ENCODE measurements around the gene EPB41L2. TPM values are rescaled to one million over a fixed set of nuclear protein-coding genes. Genes with fewer than 3 reads are reported as not detected.

EPB41L2 gene
- total RNA-seq, 4 donors from 2014 or later, result 60.1 to 87.2 (median 67.4) TPM

DNA sequence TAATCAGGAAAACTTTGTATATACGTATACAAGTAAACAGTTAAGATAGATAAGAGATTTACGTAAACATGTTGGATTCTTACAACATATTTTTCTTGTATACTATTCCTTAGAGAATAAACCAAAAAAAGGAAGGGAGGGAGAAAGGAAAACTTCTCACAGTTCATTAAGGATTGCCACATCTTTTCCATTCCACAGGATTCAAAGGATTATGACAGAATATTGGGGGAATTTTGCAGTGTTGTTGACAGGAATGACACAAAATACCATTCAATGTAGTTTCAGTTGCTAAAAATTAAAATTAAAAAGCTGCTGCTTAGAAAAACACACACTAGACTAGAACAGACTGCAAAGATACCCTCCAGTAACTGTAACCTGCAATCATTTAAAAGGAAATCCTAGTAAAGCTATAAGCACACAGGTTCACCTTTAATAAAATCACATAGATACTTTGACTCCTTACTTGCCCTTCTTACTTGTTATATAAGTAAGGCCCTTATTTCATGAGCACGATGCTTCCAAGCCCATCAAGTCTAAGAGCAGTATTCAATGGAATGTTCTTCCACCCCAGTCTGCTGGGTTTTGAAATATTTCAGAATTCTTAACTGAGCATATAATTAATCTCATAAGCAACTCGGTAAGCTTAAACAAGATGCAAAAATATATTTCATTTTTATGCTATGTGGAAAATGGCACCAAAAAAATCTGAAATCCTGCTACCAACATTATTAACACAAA lies 128.0 kb downstream of the EPB41L2 start:
- Histone ChIP-seq H3K27me3 (no peaks in the 10 kb centered on the region), H3K27ac (replicated peaks in 1 of 4) (peak overlapping the region in 1 of 4 donors; percentile 13), H3K36me3 (no peaks in the 10 kb centered on the region), H3K4me3 (no peak overlapping the region), H3K4me1 (peaks cover 0 to 36% (median 25%) of the 10 kb centered on the region in 4 donors), H3K9me3 (no peaks in the 10 kb centered on the region)
- WGBS, result 47% methylated on average over 4 of the region's 4 CpGs
- TF ChIP-seq POLR2A (IDR thresholded peaks at IDR 0.05; ENCODE audit: low read depth), result no peak
- intact Hi-C loops (cut with DNase I), result no loop called here
- DNase-seq (ENCODE audit: extremely low spot score), result no peak

DNA sequence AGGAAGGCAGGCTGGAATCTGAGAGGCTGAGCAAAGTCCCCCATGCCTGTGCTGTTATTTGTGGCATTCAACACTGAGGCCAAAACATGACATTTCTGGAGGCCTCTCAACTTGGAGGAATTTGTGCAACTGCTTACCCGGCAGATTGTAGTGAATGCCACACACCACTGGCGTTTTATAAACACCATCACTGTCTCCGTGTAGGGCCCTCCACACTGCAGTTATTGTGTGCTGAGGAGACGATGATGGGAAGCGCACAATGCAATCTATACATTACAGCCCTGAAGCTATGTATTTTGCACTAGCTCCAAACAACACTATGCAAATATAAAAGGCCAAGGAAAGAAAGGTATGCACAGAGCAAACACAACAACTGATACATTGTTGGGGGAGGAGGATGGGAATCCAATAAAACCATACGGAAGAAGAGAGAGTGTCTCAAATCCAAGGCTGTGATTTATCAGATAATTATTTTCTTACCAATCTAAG lies 129.3 kb downstream of the EPB41L2 start:
- Histone ChIP-seq H3K36me3 (no peaks in the 10 kb centered on the region), H3K9me3 (no peaks in the 10 kb centered on the region), H3K4me1 (peaks cover 6 to 41% (median 35%) of the 10 kb centered on the region in 4 donors), H3K27ac (replicated peaks in 1 of 4) (peak overlapping the region in 1 of 4 donors; percentile 5), H3K4me3 (no peak overlapping the region), H3K27me3 (no peaks in the 10 kb centered on the region)
- intact Hi-C loops (cut with DNase I), result no loop called here
- no peak for DNase-seq (ENCODE audit: extremely low spot score)
- 62% methylated on average over 6 of the region's 6 CpGs for WGBS
- TF ChIP-seq, protein P1, sequence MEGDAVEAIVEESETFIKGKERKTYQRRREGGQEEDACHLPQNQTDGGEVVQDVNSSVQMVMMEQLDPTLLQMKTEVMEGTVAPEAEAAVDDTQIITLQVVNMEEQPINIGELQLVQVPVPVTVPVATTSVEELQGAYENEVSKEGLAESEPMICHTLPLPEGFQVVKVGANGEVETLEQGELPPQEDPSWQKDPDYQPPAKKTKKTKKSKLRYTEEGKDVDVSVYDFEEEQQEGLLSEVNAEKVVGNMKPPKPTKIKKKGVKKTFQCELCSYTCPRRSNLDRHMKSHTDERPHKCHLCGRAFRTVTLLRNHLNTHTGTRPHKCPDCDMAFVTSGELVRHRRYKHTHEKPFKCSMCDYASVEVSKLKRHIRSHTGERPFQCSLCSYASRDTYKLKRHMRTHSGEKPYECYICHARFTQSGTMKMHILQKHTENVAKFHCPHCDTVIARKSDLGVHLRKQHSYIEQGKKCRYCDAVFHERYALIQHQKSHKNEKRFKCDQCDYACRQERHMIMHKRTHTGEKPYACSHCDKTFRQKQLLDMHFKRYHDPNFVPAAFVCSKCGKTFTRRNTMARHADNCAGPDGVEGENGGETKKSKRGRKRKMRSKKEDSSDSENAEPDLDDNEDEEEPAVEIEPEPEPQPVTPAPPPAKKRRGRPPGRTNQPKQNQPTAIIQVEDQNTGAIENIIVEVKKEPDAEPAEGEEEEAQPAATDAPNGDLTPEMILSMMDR (IDR thresholded peaks at IDR 0.05), result no peak
- TF ChIP-seq POLR2AphosphoS5 (IDR thresholded peaks at IDR 0.05), result no peak
- no peak for TF ChIP-seq EP300 (IDR thresholded peaks at IDR 0.05)
- no peak for TF ChIP-seq POLR2A (IDR thresholded peaks at IDR 0.05; ENCODE audit: low read depth)

DNA sequence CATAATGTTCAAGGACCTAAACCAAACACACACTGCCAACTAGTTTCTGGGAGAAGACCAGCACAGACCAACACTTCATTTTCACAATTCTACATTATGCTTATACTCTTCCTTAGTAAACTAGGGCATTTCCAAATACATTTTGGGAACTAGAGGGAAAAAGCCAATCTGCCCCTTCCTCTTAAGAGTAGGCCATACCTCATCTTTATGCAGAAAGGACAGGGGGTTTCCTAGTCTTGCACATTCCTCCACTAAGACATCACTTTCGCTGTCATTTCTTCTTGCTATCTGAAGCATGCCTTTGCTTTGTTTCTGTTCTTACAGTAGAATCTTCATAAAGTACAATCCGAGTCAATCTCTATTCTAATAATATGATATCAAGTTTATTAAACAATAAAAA lies 130.1 kb downstream of the EPB41L2 start:
- H3K27me3 ChIP-seq, result no peaks in the 10 kb centered on the region
- H3K27ac ChIP-seq (replicated peaks in 1 of 4), result peak overlapping the region in 2 of 4 donors; percentile 6 to 9
- H3K4me3 ChIP-seq, result no peak overlapping the region
- TF ChIP-seq POLR2AphosphoS5 (IDR thresholded peaks at IDR 0.05) (no peak), EP300 (IDR thresholded peaks at IDR 0.05) (no peak), POLR2A (IDR thresholded peaks at IDR 0.05; ENCODE audit: low read depth) (no peak)
- TF ChIP-seq, protein P1 (IDR thresholded peaks at IDR 0.05), result no peak
- WGBS, result 87% methylated on average over 2 of the region's 2 CpGs
- intact Hi-C loops (cut with DNase I), result no loop called here
- H3K9me3 ChIP-seq, result no peaks in the 10 kb centered on the region
- no peaks in the 10 kb centered on the region for H3K36me3 ChIP-seq
- DNase-seq (ENCODE audit: extremely low spot score), result no peak
- H3K4me1 ChIP-seq, result peaks cover 9 to 41% (median 37%) of the 10 kb centered on the region in 4 donors

DNA sequence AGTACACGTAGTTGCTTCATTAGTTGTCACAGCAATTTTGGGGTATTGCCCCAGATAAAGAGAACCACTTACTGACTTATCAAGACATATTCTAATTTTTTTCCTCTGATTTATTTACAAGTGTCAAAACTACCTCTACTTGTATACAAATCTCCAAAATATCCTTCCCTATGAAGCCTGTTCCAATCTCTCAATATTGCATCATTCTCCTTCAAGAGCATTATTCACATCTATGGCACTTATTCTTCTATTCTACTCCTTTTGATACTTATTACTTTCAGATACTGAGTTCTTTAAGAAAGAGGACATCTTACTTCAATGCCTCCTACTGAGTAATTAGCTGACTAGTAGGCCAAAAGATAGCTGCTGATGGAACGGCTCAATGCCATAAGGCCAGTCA lies 130.6 kb downstream of the EPB41L2 start:
- no peak for DNase-seq (ENCODE audit: extremely low spot score)
- H3K27me3 ChIP-seq, result no peaks in the 10 kb centered on the region
- H3K36me3 ChIP-seq, result no peaks in the 10 kb centered on the region
- 89% methylated on average over 2 of the region's 2 CpGs for WGBS
- intact Hi-C loops (cut with DNase I), result no loop called here
- no peak overlapping the region for H3K4me3 ChIP-seq
- peaks cover 9 to 44% (median 37%) of the 10 kb centered on the region in 4 donors for H3K4me1 ChIP-seq
- TF ChIP-seq POLR2A (IDR thresholded peaks at IDR 0.05; ENCODE audit: low read depth), result no peak
- TF ChIP-seq EP300 (IDR thresholded peaks at IDR 0.05), result no peak
- TF ChIP-seq, protein P1 (IDR thresholded peaks at IDR 0.05), result no peak
- TF ChIP-seq POLR2AphosphoS5 (IDR thresholded peaks at IDR 0.05), result no peak
- H3K27ac ChIP-seq (replicated peaks in 1 of 4), result peak overlapping the region in 1 of 4 donors; percentile 9
- no peaks in the 10 kb centered on the region for H3K9me3 ChIP-seq

DNA sequence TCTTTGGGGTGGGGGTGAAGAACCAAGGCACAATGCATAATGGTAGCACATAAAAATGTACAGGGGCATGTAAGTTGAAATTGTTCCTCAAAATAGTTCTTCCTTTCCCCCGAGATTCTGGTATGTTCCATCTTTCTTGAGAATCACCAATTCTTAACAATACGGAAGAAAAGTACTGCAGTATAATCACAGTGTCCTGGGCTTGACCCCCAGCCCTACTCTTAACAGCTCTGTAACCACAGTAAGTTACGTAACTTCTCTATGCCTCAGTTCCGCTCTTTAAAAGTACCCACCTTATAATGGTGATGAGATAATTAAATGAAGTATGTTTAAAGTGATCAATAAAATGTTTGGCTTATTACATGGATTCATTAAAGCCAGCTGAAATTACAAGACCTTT lies 131.4 kb downstream of the EPB41L2 start:
- no peaks in the 10 kb centered on the region for H3K36me3 ChIP-seq
- H3K9me3 ChIP-seq, result no peaks in the 10 kb centered on the region
- intact Hi-C loops (cut with DNase I), result no loop called here
- TF ChIP-seq EP300 (IDR thresholded peaks at IDR 0.05), result no peak
- no peak for TF ChIP-seq POLR2A (IDR thresholded peaks at IDR 0.05; ENCODE audit: low read depth)
- H3K4me3 ChIP-seq, result no peak overlapping the region
- H3K27ac ChIP-seq (replicated peaks in 1 of 4), result no peak overlapping the region
- no peaks in the 10 kb centered on the region for H3K27me3 ChIP-seq
- WGBS, result 84% methylated on average over 4 of the region's 4 CpGs
- DNase-seq (ENCODE audit: extremely low spot score), result no peak
- H3K4me1 ChIP-seq, result peaks cover 9 to 47% (median 37%) of the 10 kb centered on the region in 4 donors

All from esophagus muscularis mucosa (tissue), 4 donors.